IMR-90 (cell line): ENCODE results near the gene PNMA1. TPM values are rescaled to one million over a fixed set of nuclear protein-coding genes. Genes with fewer than 3 reads are reported as not detected.

Experiments
- ATAC-seq: fragments of 200-7000 bp; cut with Tn5 transposase; 2 replicates; pipeline ENCODE4 v1.9.1; 2020; ENCODE audit warnings: low read depth, mild to moderate bottlenecking, moderate library complexity
- BruUV-seq: library from RNA; stranded (reverse); fragments of 400-500 nt; replicated peaks from 2 replicates; lab custom pipeline; 2021; lab: Mats Ljungman, UMichigan
- CTCF ChIA-PET: fragments of 300-600 bp; formaldehyde crosslinking; extraction: SDS; loops from one replicate; lab custom pipeline; 2021; ENCODE audit warnings: antibody characterized with exemption; lab: Yijun Ruan, JAX
- POLR2A ChIA-PET: fragments of 300-600 bp; sonication (Branson Sonifier 250); formaldehyde crosslinking; loops from one replicate; lab custom pipeline; 2022; ENCODE audit warnings: antibody characterized with exemption; ENCODE audit not compliant: unreplicated experiment; lab: Charles Lee
- DNase-seq: peaks from one replicate; pipeline ENCODE4 v3.0.0; 2013
- H2AFZ ChIP-seq: replicated peaks from 2 replicates; pipeline ENCODE3; 2013; ENCODE audit warnings: low read length, mild to moderate bottlenecking; ENCODE audit not compliant: poor library complexity
- H2AK5ac ChIP-seq: 2 replicates; pipeline ENCODE4 v1.6.1; 2013; ENCODE audit warnings: low read depth, low read length, inconsistent platforms
- H2AK9ac ChIP-seq: replicated peaks from 2 replicates; pipeline ENCODE3; 2013; ENCODE audit warnings: mild to moderate bottlenecking, low read depth, low read length, moderate library complexity; ENCODE audit not compliant: poor library complexity
- H2BK120ac ChIP-seq: 2 replicates; pipeline ENCODE4 v1.6.1; 2013; ENCODE audit warnings: low read depth, low read length, inconsistent platforms
- H2BK15ac ChIP-seq: 3 replicates; pipeline ENCODE4 v1.6.1; 2013; ENCODE audit warnings: low read depth, low read length, inconsistent platforms
- H2BK20ac ChIP-seq: 2 replicates; pipeline ENCODE4 v1.6.1; 2013; ENCODE audit warnings: low read depth, mild to moderate bottlenecking, inconsistent platforms, low read length, moderate library complexity
- H2BK5ac ChIP-seq: 2 replicates; pipeline ENCODE4 v1.6.1; 2013; ENCODE audit warnings: mild to moderate bottlenecking, low read depth, low read length, inconsistent platforms; ENCODE audit not compliant: poor library complexity, severe bottlenecking
- H3K14ac ChIP-seq: replicated peaks from 2 replicates; pipeline ENCODE4 v1.6.1; 2013; ENCODE audit warnings: low read depth, low read length, inconsistent platforms
- H3K18ac ChIP-seq: 2 replicates; pipeline ENCODE4 v1.6.1; 2013; ENCODE audit warnings: low read depth, low read length, control low read depth
- H3K23ac ChIP-seq: 2 replicates; pipeline ENCODE4 v1.6.1; 2013; ENCODE audit warnings: low read depth, low read length, inconsistent platforms
- H3K27ac ChIP-seq: 2 replicates; pipeline ENCODE4 v1.5.1; 2013; ENCODE audit warnings: mild to moderate bottlenecking, control low read depth, low read length; ENCODE audit not compliant: insufficient read depth
- H3K27me3 ChIP-seq: 2 replicates; pipeline ENCODE4 v1.6.1; 2013; ENCODE audit warnings: low read length; ENCODE audit not compliant: control insufficient read depth, insufficient read depth
- H3K36me3 ChIP-seq: 2 replicates; pipeline ENCODE4 v1.6.1; 2013; ENCODE audit warnings: low read length, mixed read lengths; ENCODE audit not compliant: control insufficient read depth, insufficient read depth
- H3K4ac ChIP-seq: 2 replicates; pipeline ENCODE4 v1.6.1; 2013; ENCODE audit warnings: low read depth, low read length, inconsistent platforms
- H3K4me1 ChIP-seq: 2 replicates; pipeline ENCODE4 v1.6.1; 2013; ENCODE audit warnings: low read length, mixed read lengths; ENCODE audit not compliant: control insufficient read depth, insufficient read depth
- H3K4me2 ChIP-seq: 2 replicates; pipeline ENCODE4 v1.6.1; 2013; ENCODE audit warnings: low read depth, mild to moderate bottlenecking, control low read depth, low read length, moderate library complexity
- H3K4me3 ChIP-seq: 2 replicates; pipeline ENCODE4 v1.5.1; 2013; ENCODE audit warnings: low read depth, mild to moderate bottlenecking, control low read depth, low read length, moderate library complexity; ENCODE audit not compliant: insufficient read depth
- H3K56ac ChIP-seq: 2 replicates; pipeline ENCODE4 v1.6.1; 2013; ENCODE audit warnings: low read length, inconsistent platforms; ENCODE audit not compliant: insufficient read depth; ENCODE audit errors: extremely low read depth
- H3K79me1 ChIP-seq, 2 experiments: 2 replicates each; pipeline ENCODE4 v1.6.1; 2013; ENCODE audit warnings: low read length in 2 of 2, inconsistent platforms in 1 of 2, low read depth in 1 of 2
- H3K9ac ChIP-seq: 2 replicates; pipeline ENCODE4 v1.6.1; 2013; ENCODE audit warnings: low read depth, low read length, control low read depth
- H3K9me1 ChIP-seq: 2 replicates; pipeline ENCODE4 v1.6.1; 2013; ENCODE audit warnings: low read length, inconsistent platforms; ENCODE audit not compliant: insufficient read depth
- H3K9me3 ChIP-seq: 2 replicates; pipeline ENCODE4 v1.6.1; 2013; ENCODE audit warnings: low read length; ENCODE audit not compliant: control insufficient read depth, insufficient read depth
- H4K20me1 ChIP-seq: 2 replicates; pipeline ENCODE4 v1.6.1; 2013; ENCODE audit warnings: low read length, inconsistent platforms; ENCODE audit not compliant: insufficient read depth
- H4K5ac ChIP-seq: 2 replicates; pipeline ENCODE4 v1.6.1; 2013; ENCODE audit warnings: mild to moderate bottlenecking, low read depth, low read length, control low read depth
- H4K8ac ChIP-seq, 2 experiments: 2 replicates each; pipeline ENCODE4 v1.6.1; 2013; ENCODE audit warnings: low read depth in 2 of 2, low read length in 2 of 2, control low read depth in 1 of 2, inconsistent platforms in 1 of 2
- H4K91ac ChIP-seq: 2 replicates; pipeline ENCODE4 v1.6.1; 2013; ENCODE audit warnings: low read depth, low read length, inconsistent platforms; ENCODE audit not compliant: insufficient read depth
- BHLHE40 ChIP-seq: fragments of 150-350 bp; IDR thresholded peaks from 2 replicates; pipeline ENCODE4 v1.6.1; 2016; ENCODE audit warnings: mild to moderate bottlenecking, low read depth, low read length
- CEBPB ChIP-seq: IDR thresholded peaks from 2 replicates; pipeline ENCODE4 v1.6.1; 2012; ENCODE audit warnings: low read depth, low read length, improper control_type of control experiment
- CHD1 ChIP-seq: IDR thresholded peaks from 2 replicates; pipeline ENCODE4 v1.6.1; 2012; ENCODE audit warnings: low read depth, low read length, improper control_type of control experiment
- CTCF ChIP-seq: conservative IDR thresholded peaks from 2 replicates; pipeline ENCODE4 v1.5.1; 2012; ENCODE audit warnings: mild to moderate bottlenecking, low read depth, low read length, improper control_type of control experiment
- ELK1 ChIP-seq: fragments of 150-350 bp; IDR thresholded peaks from 2 replicates; pipeline ENCODE4 v1.6.1; 2016; ENCODE audit warnings: low read depth, mild to moderate bottlenecking, low read length, moderate library complexity, borderline replicate concordance
- FOS ChIP-seq: fragments of 150-350 bp; IDR thresholded peaks from 2 replicates; pipeline ENCODE4 v1.6.1; 2016; ENCODE audit warnings: low read depth, low read length
- MAFK ChIP-seq: IDR thresholded peaks from 2 replicates; pipeline ENCODE4 v1.6.1; 2012; ENCODE audit warnings: low read depth, low read length, improper control_type of control experiment
- MAZ ChIP-seq: IDR thresholded peaks from 2 replicates; pipeline ENCODE4 v1.6.1; 2012; ENCODE audit warnings: low read depth, mild to moderate bottlenecking, low read length, improper control_type of control experiment, moderate library complexity, borderline replicate concordance
- MXI1 ChIP-seq: IDR thresholded peaks from 2 replicates; pipeline ENCODE4 v1.6.1; 2012; ENCODE audit warnings: low read depth, mild to moderate bottlenecking, low read length, moderate library complexity, borderline replicate concordance
- NFE2L2 ChIP-seq: fragments of 150-350 bp; IDR thresholded peaks from 2 replicates; pipeline ENCODE4 v1.6.1; 2016; ENCODE audit warnings: low read depth, mild to moderate bottlenecking, low read length
- POLR2A ChIP-seq: IDR thresholded peaks from 2 replicates; pipeline ENCODE4 v1.6.1; 2012; ENCODE audit warnings: mild to moderate bottlenecking, low read depth, low read length
- RAD21 ChIP-seq: IDR thresholded peaks from 2 replicates; pipeline ENCODE4 v1.6.1; 2012; ENCODE audit warnings: low read length, improper control_type of control experiment
- RCOR1 ChIP-seq: IDR thresholded peaks from 2 replicates; pipeline ENCODE4 v1.6.1; 2012; ENCODE audit warnings: mild to moderate bottlenecking, low read length, improper control_type of control experiment; ENCODE audit not compliant: insufficient replicate concordance
- RFX5 ChIP-seq: IDR thresholded peaks from 2 replicates; pipeline ENCODE4 v1.8.0; 2012; ENCODE audit warnings: low read depth, mild to moderate bottlenecking, low read length, moderate library complexity
- SMC3 ChIP-seq: fragments of 150-350 bp; IDR thresholded peaks from 2 replicates; pipeline ENCODE4 v1.6.1; 2016; ENCODE audit warnings: low read depth, mild to moderate bottlenecking, antibody characterized with exemption, low read length, moderate library complexity
- USF2 ChIP-seq: fragments of 150-350 bp; IDR thresholded peaks from 2 replicates; pipeline ENCODE4 v1.6.1; 2017; ENCODE audit warnings: mild to moderate bottlenecking, antibody characterized with exemption, low read length, low read depth
- WGBS, 2 experiments: methylation state at CpG; one replicate each; pipeline versions ENCODE4 v1.1.5 to v1.1.7; 2013; ENCODE audit warnings: missing lambda C conversion rate in 2 of 2; ENCODE audit not compliant: insufficient read length in 1 of 2; ENCODE audit errors: extremely low coverage in 2 of 2; 5-methylcytosine and 5-hydroxymethylcytosine counted together
- dilution Hi-C: fragments of 300-500 bp; cut with HindIII; formaldehyde crosslinking; loops from one replicate; pipeline ENCODE4 v1.14.3; 2018; ENCODE audit warnings: low sequenced_read_pairs; ENCODE audit not compliant: unreplicated experiment
- in situ Hi-C: fragments of 300-500 bp; cut with MboI; formaldehyde crosslinking; loops from 3 replicates; pipeline ENCODE4 v1.14.3; 2019; ENCODE audit warnings: low sequenced_read_pairs, inconsistent platforms, mixed read lengths
- intact Hi-C: fragments of 100-400 bp; cut with micrococcal nuclease; formaldehyde crosslinking; loops from 2 replicates; pipeline ENCODE4 v1.10.0; 2022
- polyA plus RNA-seq, 3 experiments: library from polyadenylated mRNA; depleted of rRNA; stranded (reverse); fragments of >200 nt; gene quantifications; 2 replicates each; pipeline ENCODE4 v1.2.3, GENCODE V29; 2012; ENCODE audit warnings: low replicate concordance in 1 of 3
- total RNA-seq: library from RNA; depleted of rRNA; stranded (reverse); fragments of >200 nt; gene quantifications from 2 replicates; pipeline ENCODE4 v1.2.3, GENCODE V29; 2012

Gene PNMA1
- total and polyA plus RNA-seq, 2 of the 4 experiments (the other 2 are of a cell fraction): 6.5 to 28.2 TPM

GRCh38 chr14:73744874-73745529 is 30.8 kb upstream of the PNMA1 start:
- H2AK5ac ChIP-seq: peak overlapping the region; percentile 38; the same call in 1 of the 2 replicates
- in situ Hi-C loops: no loop called here
- H3K36me3 ChIP-seq: no peaks in the 10 kb centered on the region; the same call in 1 of the 2 replicates
- DNase-seq (no peak), ATAC-seq (no peak)
- peaks cover 26 to 99% of the 10 kb centered on the region in 2 experiments for H3K79me1 ChIP-seq
- no peak overlapping the region for H2BK15ac ChIP-seq
- TF ChIP-seq ELK1 (no peak), RCOR1 (no peak), POLR2A (no peak), SMC3 (no peak), CTCF (no peak), CEBPB (no peak), RAD21 (no peak), MAZ (no peak), CHD1 (no peak), RFX5 (no peak), USF2 (no peak), MAFK (no peak), NFE2L2 (no peak), MXI1 (no peak), BHLHE40 (no peak), FOS (no peak)
- no peaks in the 10 kb centered on the region for H3K27me3 ChIP-seq
- no peak overlapping the region for H4K5ac ChIP-seq
- H3K9me1 ChIP-seq: peaks cover 53% of the 10 kb centered on the region
- no peak overlapping the region for H3K9ac ChIP-seq
- no peak overlapping the region for H3K23ac ChIP-seq
- H2BK5ac ChIP-seq: no peak overlapping the region
- WGBS, 2 experiments: 97% methylated on average over 5 of the region's 6 CpGs; no CpG with 5 or more reads in 1 of the 2 experiments
- no peak overlapping the region for H2BK120ac ChIP-seq
- no peak overlapping the region for H2AFZ ChIP-seq
- no peak overlapping the region for H3K27ac ChIP-seq
- peaks cover 99% of the 10 kb centered on the region for H4K20me1 ChIP-seq
- POLR2A ChIA-PET: no interaction called here
- peaks cover 68% of the 10 kb centered on the region for H3K4me1 ChIP-seq
- no peak overlapping the region for H4K91ac ChIP-seq
- no peak overlapping the region for H3K56ac ChIP-seq
- no peak overlapping the region for H3K14ac ChIP-seq
- no peak overlapping the region for H3K4me3 ChIP-seq
- no peaks in the 10 kb centered on the region for H3K9me3 ChIP-seq
- no peak overlapping the region for H4K8ac ChIP-seq
- H3K18ac ChIP-seq: no peak overlapping the region
- H2BK20ac ChIP-seq: no peak overlapping the region
- BruUV-seq: no TSS peak
- no peak overlapping the region for H3K4ac ChIP-seq
- dilution Hi-C loops: no loop called here
- CTCF ChIA-PET: interaction anchor here (1.4 kb wide), 1 partner anchor 8 kb away, joined by 3 read pairs; no protein-coding TSS in a partner anchor
- no peak overlapping the region for H2AK9ac ChIP-seq
- intact Hi-C loops: no loop called here
- H3K4me2 ChIP-seq: no peak overlapping the region
